IMR-90 (cell line): Measurements from ENCODE around the gene MUC20. TPM values are rescaled to one million over a fixed set of nuclear protein-coding genes. Genes with fewer than 3 reads are reported as not detected.

ENCODE experiments used
- ATAC-seq: fragments of 200-7000 bp; cut with Tn5 transposase; 2 replicates; pipeline ENCODE4 v1.9.1; 2020; ENCODE audit warnings: low read depth, mild to moderate bottlenecking, moderate library complexity
- BruUV-seq: library from RNA; stranded (reverse); fragments of 400-500 nt; replicated peaks from 2 replicates; lab custom pipeline; 2021; lab: Mats Ljungman, UMichigan
- CTCF ChIA-PET: fragments of 300-600 bp; formaldehyde crosslinking; extraction: SDS; loops from one replicate; lab custom pipeline; 2021; ENCODE audit warnings: antibody characterized with exemption; lab: Yijun Ruan, JAX
- POLR2A ChIA-PET: fragments of 300-600 bp; sonication (Branson Sonifier 250); formaldehyde crosslinking; loops from one replicate; lab custom pipeline; 2022; ENCODE audit warnings: antibody characterized with exemption; ENCODE audit not compliant: unreplicated experiment; lab: Charles Lee
- DNase-seq: peaks from one replicate; pipeline ENCODE4 v3.0.0; 2013
- H2AFZ ChIP-seq: replicated peaks from 2 replicates; pipeline ENCODE3; 2013; ENCODE audit warnings: low read length, mild to moderate bottlenecking; ENCODE audit not compliant: poor library complexity
- H2AK5ac ChIP-seq: 2 replicates; pipeline ENCODE4 v1.6.1; 2013; ENCODE audit warnings: low read depth, low read length, inconsistent platforms
- H2AK9ac ChIP-seq: replicated peaks from 2 replicates; pipeline ENCODE3; 2013; ENCODE audit warnings: mild to moderate bottlenecking, low read depth, low read length, moderate library complexity; ENCODE audit not compliant: poor library complexity
- H2BK120ac ChIP-seq: 2 replicates; pipeline ENCODE4 v1.6.1; 2013; ENCODE audit warnings: low read depth, low read length, inconsistent platforms
- H2BK15ac ChIP-seq: 3 replicates; pipeline ENCODE4 v1.6.1; 2013; ENCODE audit warnings: low read depth, low read length, inconsistent platforms
- H2BK20ac ChIP-seq: 2 replicates; pipeline ENCODE4 v1.6.1; 2013; ENCODE audit warnings: low read depth, mild to moderate bottlenecking, inconsistent platforms, low read length, moderate library complexity
- H2BK5ac ChIP-seq: 2 replicates; pipeline ENCODE4 v1.6.1; 2013; ENCODE audit warnings: mild to moderate bottlenecking, low read depth, low read length, inconsistent platforms; ENCODE audit not compliant: poor library complexity, severe bottlenecking
- H3K14ac ChIP-seq: replicated peaks from 2 replicates; pipeline ENCODE4 v1.6.1; 2013; ENCODE audit warnings: low read depth, low read length, inconsistent platforms
- H3K18ac ChIP-seq: 2 replicates; pipeline ENCODE4 v1.6.1; 2013; ENCODE audit warnings: low read depth, low read length, control low read depth
- H3K23ac ChIP-seq: 2 replicates; pipeline ENCODE4 v1.6.1; 2013; ENCODE audit warnings: low read depth, low read length, inconsistent platforms
- H3K27ac ChIP-seq: 2 replicates; pipeline ENCODE4 v1.5.1; 2013; ENCODE audit warnings: mild to moderate bottlenecking, control low read depth, low read length; ENCODE audit not compliant: insufficient read depth
- H3K27me3 ChIP-seq: 2 replicates; pipeline ENCODE4 v1.6.1; 2013; ENCODE audit warnings: low read length; ENCODE audit not compliant: control insufficient read depth, insufficient read depth
- H3K36me3 ChIP-seq: 2 replicates; pipeline ENCODE4 v1.6.1; 2013; ENCODE audit warnings: low read length, mixed read lengths; ENCODE audit not compliant: control insufficient read depth, insufficient read depth
- H3K4ac ChIP-seq: 2 replicates; pipeline ENCODE4 v1.6.1; 2013; ENCODE audit warnings: low read depth, low read length, inconsistent platforms
- H3K4me1 ChIP-seq: 2 replicates; pipeline ENCODE4 v1.6.1; 2013; ENCODE audit warnings: low read length, mixed read lengths; ENCODE audit not compliant: control insufficient read depth, insufficient read depth
- H3K4me2 ChIP-seq: 2 replicates; pipeline ENCODE4 v1.6.1; 2013; ENCODE audit warnings: low read depth, mild to moderate bottlenecking, control low read depth, low read length, moderate library complexity
- H3K4me3 ChIP-seq: 2 replicates; pipeline ENCODE4 v1.5.1; 2013; ENCODE audit warnings: low read depth, mild to moderate bottlenecking, control low read depth, low read length, moderate library complexity; ENCODE audit not compliant: insufficient read depth
- H3K56ac ChIP-seq: 2 replicates; pipeline ENCODE4 v1.6.1; 2013; ENCODE audit warnings: low read length, inconsistent platforms; ENCODE audit not compliant: insufficient read depth; ENCODE audit errors: extremely low read depth
- H3K79me1 ChIP-seq, 2 experiments: 2 replicates each; pipeline ENCODE4 v1.6.1; 2013; ENCODE audit warnings: low read length in 2 of 2, inconsistent platforms in 1 of 2, low read depth in 1 of 2
- H3K9ac ChIP-seq: 2 replicates; pipeline ENCODE4 v1.6.1; 2013; ENCODE audit warnings: low read depth, low read length, control low read depth
- H3K9me1 ChIP-seq: 2 replicates; pipeline ENCODE4 v1.6.1; 2013; ENCODE audit warnings: low read length, inconsistent platforms; ENCODE audit not compliant: insufficient read depth
- H3K9me3 ChIP-seq: 2 replicates; pipeline ENCODE4 v1.6.1; 2013; ENCODE audit warnings: low read length; ENCODE audit not compliant: control insufficient read depth, insufficient read depth
- H4K20me1 ChIP-seq: 2 replicates; pipeline ENCODE4 v1.6.1; 2013; ENCODE audit warnings: low read length, inconsistent platforms; ENCODE audit not compliant: insufficient read depth
- H4K5ac ChIP-seq: 2 replicates; pipeline ENCODE4 v1.6.1; 2013; ENCODE audit warnings: mild to moderate bottlenecking, low read depth, low read length, control low read depth
- H4K8ac ChIP-seq, 2 experiments: 2 replicates each; pipeline ENCODE4 v1.6.1; 2013; ENCODE audit warnings: low read depth in 2 of 2, low read length in 2 of 2, control low read depth in 1 of 2, inconsistent platforms in 1 of 2
- H4K91ac ChIP-seq: 2 replicates; pipeline ENCODE4 v1.6.1; 2013; ENCODE audit warnings: low read depth, low read length, inconsistent platforms; ENCODE audit not compliant: insufficient read depth
- BHLHE40 ChIP-seq: fragments of 150-350 bp; IDR thresholded peaks from 2 replicates; pipeline ENCODE4 v1.6.1; 2016; ENCODE audit warnings: mild to moderate bottlenecking, low read depth, low read length
- CEBPB ChIP-seq: IDR thresholded peaks from 2 replicates; pipeline ENCODE4 v1.6.1; 2012; ENCODE audit warnings: low read depth, low read length, improper control_type of control experiment
- CHD1 ChIP-seq: IDR thresholded peaks from 2 replicates; pipeline ENCODE4 v1.6.1; 2012; ENCODE audit warnings: low read depth, low read length, improper control_type of control experiment
- FOS ChIP-seq: fragments of 150-350 bp; IDR thresholded peaks from 2 replicates; pipeline ENCODE4 v1.6.1; 2016; ENCODE audit warnings: low read depth, low read length
- MAFK ChIP-seq: IDR thresholded peaks from 2 replicates; pipeline ENCODE4 v1.6.1; 2012; ENCODE audit warnings: low read depth, low read length, improper control_type of control experiment
- MAZ ChIP-seq: IDR thresholded peaks from 2 replicates; pipeline ENCODE4 v1.6.1; 2012; ENCODE audit warnings: low read depth, mild to moderate bottlenecking, low read length, improper control_type of control experiment, moderate library complexity, borderline replicate concordance
- MXI1 ChIP-seq: IDR thresholded peaks from 2 replicates; pipeline ENCODE4 v1.6.1; 2012; ENCODE audit warnings: low read depth, mild to moderate bottlenecking, low read length, moderate library complexity, borderline replicate concordance
- NFE2L2 ChIP-seq: fragments of 150-350 bp; IDR thresholded peaks from 2 replicates; pipeline ENCODE4 v1.6.1; 2016; ENCODE audit warnings: low read depth, mild to moderate bottlenecking, low read length
- POLR2A ChIP-seq: IDR thresholded peaks from 2 replicates; pipeline ENCODE4 v1.6.1; 2012; ENCODE audit warnings: mild to moderate bottlenecking, low read depth, low read length
- RAD21 ChIP-seq: IDR thresholded peaks from 2 replicates; pipeline ENCODE4 v1.6.1; 2012; ENCODE audit warnings: low read length, improper control_type of control experiment
- RFX5 ChIP-seq: IDR thresholded peaks from 2 replicates; pipeline ENCODE4 v1.8.0; 2012; ENCODE audit warnings: low read depth, mild to moderate bottlenecking, low read length, moderate library complexity
- USF2 ChIP-seq: fragments of 150-350 bp; IDR thresholded peaks from 2 replicates; pipeline ENCODE4 v1.6.1; 2017; ENCODE audit warnings: mild to moderate bottlenecking, antibody characterized with exemption, low read length, low read depth
- WGBS, 2 experiments: methylation state at CpG; one replicate each; pipeline versions ENCODE4 v1.1.5 to v1.1.7; 2013; ENCODE audit warnings: missing lambda C conversion rate in 2 of 2; ENCODE audit not compliant: insufficient read length in 1 of 2; ENCODE audit errors: extremely low coverage in 2 of 2; 5-methylcytosine and 5-hydroxymethylcytosine counted together
- dilution Hi-C: fragments of 300-500 bp; cut with HindIII; formaldehyde crosslinking; loops from one replicate; pipeline ENCODE4 v1.14.3; 2018; ENCODE audit warnings: low sequenced_read_pairs; ENCODE audit not compliant: unreplicated experiment
- in situ Hi-C: fragments of 300-500 bp; cut with MboI; formaldehyde crosslinking; loops from 3 replicates; pipeline ENCODE4 v1.14.3; 2019; ENCODE audit warnings: low sequenced_read_pairs, inconsistent platforms, mixed read lengths
- intact Hi-C: fragments of 100-400 bp; cut with micrococcal nuclease; formaldehyde crosslinking; loops from 2 replicates; pipeline ENCODE4 v1.10.0; 2022
- polyA plus RNA-seq, 3 experiments: library from polyadenylated mRNA; depleted of rRNA; stranded (reverse); fragments of >200 nt; gene quantifications; 2 replicates each; pipeline ENCODE4 v1.2.3, GENCODE V29; 2012; ENCODE audit warnings: low replicate concordance in 1 of 3
- total RNA-seq: library from RNA; depleted of rRNA; stranded (reverse); fragments of >200 nt; gene quantifications from 2 replicates; pipeline ENCODE4 v1.2.3, GENCODE V29; 2012
- TF ChIP-seq, protein P1 (sequence below): fragments of 150-350 bp; IDR thresholded peaks from 2 replicates; pipeline ENCODE4 v1.6.1; 2016; ENCODE audit warnings: low read depth, mild to moderate bottlenecking, low read length, moderate library complexity, borderline replicate concordance

MUC20 gene
- total and polyA plus RNA-seq, 2 of the 4 experiments (the other 2 are of a cell fraction): 0.12 TPM; not detected in 1

DNA sequence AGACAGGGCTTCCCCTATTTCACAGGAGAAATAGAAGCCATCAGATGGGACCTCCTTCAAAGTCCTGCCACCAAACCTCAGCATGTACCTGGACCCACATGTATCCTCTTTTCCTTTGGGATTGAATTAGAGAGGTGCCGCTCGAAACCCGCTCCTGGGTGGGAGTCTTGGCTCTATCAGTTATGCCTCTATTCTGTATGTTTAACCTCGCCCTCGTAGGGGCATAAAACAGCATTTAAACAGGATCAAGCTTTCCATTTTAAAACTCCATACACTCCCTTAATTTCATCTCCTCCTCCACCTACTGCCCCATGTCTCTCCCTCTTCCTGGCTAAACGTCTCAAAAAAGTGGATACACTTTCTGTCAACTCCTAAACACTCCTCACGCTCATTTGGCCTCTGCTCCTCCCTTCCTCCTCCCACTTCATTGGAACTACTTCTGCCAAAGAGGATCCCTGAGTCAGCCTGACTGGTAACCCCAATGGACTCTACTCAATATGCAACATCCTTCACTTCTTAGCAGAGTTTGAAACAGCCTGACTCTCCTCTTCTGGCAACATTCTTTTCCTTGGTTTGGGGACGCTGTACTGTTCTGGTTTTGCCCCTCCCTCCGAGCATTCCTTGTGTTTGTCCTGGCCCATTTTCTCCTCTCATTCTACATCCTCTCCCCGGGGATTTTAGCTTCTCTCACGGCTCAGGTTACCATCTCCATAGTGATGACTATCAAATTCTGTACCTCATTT is 23.0 kb upstream of the MUC20 start (continued):
- no peak for TF ChIP-seq MXI1
- TF ChIP-seq CEBPB: peak; percentile 63; the same call in 1 of the 2 replicates

DNA sequence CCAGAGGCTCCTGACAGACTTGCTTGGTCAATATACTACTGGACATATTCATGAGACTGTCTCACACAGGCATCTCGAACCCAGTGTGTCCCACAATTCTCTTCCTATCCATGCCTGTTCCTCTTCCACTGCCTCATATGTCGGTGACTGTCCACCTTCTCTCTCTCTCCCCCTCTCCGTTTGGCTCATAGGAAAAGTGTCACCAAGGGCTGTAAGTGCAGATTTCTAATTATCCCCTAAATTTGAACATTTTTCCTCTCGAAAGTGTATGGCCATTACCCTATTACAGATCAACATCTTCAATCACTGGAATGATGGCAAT is 22.5 kb upstream of the MUC20 start:
- Histone ChIP-seq H4K91ac (no peak overlapping the region), H3K4me2 (no peak overlapping the region), H3K14ac (peak overlapping the region; percentile 26), H4K20me1 (peaks cover 4% of the 10 kb centered on the region; the same call in 1 of the 2 replicates), H3K4me1 (peaks cover 11% of the 10 kb centered on the region), H3K9me1 (peaks cover 13% of the 10 kb centered on the region), H3K18ac (no peak overlapping the region), H2AFZ (no peak overlapping the region), H2AK5ac (peak overlapping the region; percentile 11; the same call in 1 of the 2 replicates), H3K27me3 (no peaks in the 10 kb centered on the region), H3K23ac (0 out of 2 replicates have a peak overlapping the region, but pooled peaks have one; percentile 3), H3K4ac (no peak overlapping the region), H3K4me3 (no peak overlapping the region), H2AK9ac (peak overlapping the region; percentile 28), H2BK15ac (no peak overlapping the region), H3K27ac (no peak overlapping the region), H3K9ac (no peak overlapping the region), H4K5ac (no peak overlapping the region), H2BK5ac (peak overlapping the region; percentile 3), H3K36me3 (peaks cover 9% of the 10 kb centered on the region; the same call in 1 of the 2 replicates), H3K56ac (no peak overlapping the region), H3K79me1 (peaks cover 0 to 7% of the 10 kb centered on the region in 2 experiments; a peak in 2 of 4 replicates), H4K8ac (peak overlapping the region in 1 of 2 experiments; percentile 1; a peak in 1 of 4 replicates), H2BK20ac (no peak overlapping the region), H2BK120ac (no peak overlapping the region), H3K9me3 (no peaks in the 10 kb centered on the region)
- ChIA-PET CTCF (interaction anchor here (0.6 kb wide), 1 partner anchor 1052 kb away, joined by 3 read pairs; no protein-coding TSS in a partner anchor), POLR2A (no interaction called here)
- dilution Hi-C loops (no loop called here), intact Hi-C loops (no loop called here), in situ Hi-C loops (loop anchor here (25.0 kb wide), 1 partner anchor 264 kb away; no protein-coding TSS in a partner anchor)
- DNase-seq (no peak), ATAC-seq (no peak)
- WGBS, 2 experiments: 86% methylated on average over 3 of the region's 4 CpGs; no CpG with 5 or more reads in 1 of the 2 experiments
- BruUV-seq: no TSS peak
- TF ChIP-seq MAFK (no peak), RFX5 (no peak), MAZ (no peak), RAD21 (no peak), NFE2L2 (no peak), POLR2A (no peak), MXI1 (no peak), CHD1 (no peak), USF2 (no peak), BHLHE40 (no peak), FOS (no peak)
- TF ChIP-seq, protein P1, sequence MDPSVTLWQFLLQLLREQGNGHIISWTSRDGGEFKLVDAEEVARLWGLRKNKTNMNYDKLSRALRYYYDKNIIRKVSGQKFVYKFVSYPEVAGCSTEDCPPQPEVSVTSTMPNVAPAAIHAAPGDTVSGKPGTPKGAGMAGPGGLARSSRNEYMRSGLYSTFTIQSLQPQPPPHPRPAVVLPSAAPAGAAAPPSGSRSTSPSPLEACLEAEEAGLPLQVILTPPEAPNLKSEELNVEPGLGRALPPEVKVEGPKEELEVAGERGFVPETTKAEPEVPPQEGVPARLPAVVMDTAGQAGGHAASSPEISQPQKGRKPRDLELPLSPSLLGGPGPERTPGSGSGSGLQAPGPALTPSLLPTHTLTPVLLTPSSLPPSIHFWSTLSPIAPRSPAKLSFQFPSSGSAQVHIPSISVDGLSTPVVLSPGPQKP: no peak
